ENCODE results near the gene HMMR.

- TF ChIP-seq POLR2A (IDR thresholded peaks at IDR 0.05; ENCODE audit: low read depth, low read length) (no peak), POLR2AphosphoS5 (IDR thresholded peaks at IDR 0.05; ENCODE audit: low read depth, low read length) (no peak), TAF1 (IDR thresholded peaks at IDR 0.05; ENCODE audit: borderline replicate concordance, low read depth, low read length) (no peak)
These were observed 992 bp upstream of the HMMR start for GRCh38 chr5:163459462-163459818.
